Measurements from ENCODE around the gene COX7B2. TPM values are rescaled to one million over a fixed set of nuclear protein-coding genes. Genes with fewer than 3 reads are reported as not detected.

The COX7B2 gene
- total and polyA plus RNA-seq, 9 of the 15 experiments (the other 6 are each of a cell fraction or from before 2014, with no cell fraction given): 0.33 to 3.5 (median 0.67) TPM; not detected in 3

GRCh38 chr4:46819095-46819494 is 90.0 kb downstream of the COX7B2 start:
- H3K27me3 ChIP-seq (ENCODE audit: control insufficient read depth in 2 of 2, insufficient read depth in 2 of 2, low read length in 2 of 2): no peaks in the 10 kb centered on the region
- ChIA-PET POLR2A (no interaction called here), CTCF (ENCODE audit: low intra/inter-chr PET ratio) (no interaction called here)
- intact Hi-C loops (cut with micrococcal nuclease) (no loop called here), in situ Hi-C loops (cut with MboI) (no loop called here)
- BruUV-seq (replicated peaks): no TSS peak
- no peak for ATAC-seq
- H2AFZ ChIP-seq (ENCODE audit: low read depth, low read length): no peak overlapping the region
- no peaks in the 10 kb centered on the region for H3K79me2 ChIP-seq (ENCODE audit: control insufficient read depth, insufficient read depth, low read length)
- no peak for DNase-seq (ENCODE audit: extremely low read depth in 1 of 4, low spot score in 3 of 4)
- H3K9me1 ChIP-seq (ENCODE audit: control insufficient read depth, insufficient read depth, low read length): no peaks in the 10 kb centered on the region
- no peak overlapping the region for H3K4me2 ChIP-seq (ENCODE audit: insufficient read depth, low read length)
- no peak overlapping the region for H3K27ac ChIP-seq (ENCODE audit: extremely low read depth, low read depth, low read length)
- no peak overlapping the region for H3K4me3 ChIP-seq
- FAIRE-seq: no peak
- no peak overlapping the region for H3K9ac ChIP-seq (ENCODE audit: insufficient read depth in 1 of 2, low read depth in 2 of 2, low read length in 2 of 2)
- no peaks in the 10 kb centered on the region for H3K4me1 ChIP-seq (replicated peaks in 1 of 2; ENCODE audit: control insufficient read depth in 2 of 2, insufficient read depth in 2 of 2, low read length in 2 of 2)
- whole genome bisulfite sequencing (ENCODE audit: insufficient coverage, low coverage, missing lambda C conversion rate): 7% methylated on average over 3 of the region's 3 CpGs
- no peaks in the 10 kb centered on the region for H3K36me3 ChIP-seq (ENCODE audit: control insufficient read depth, insufficient read depth, low read length)
- no peaks in the 10 kb centered on the region for H4K20me1 ChIP-seq (replicated peaks; ENCODE audit: control insufficient read depth, insufficient read depth, low read length)
- H3K9me3 ChIP-seq (replicated peaks; ENCODE audit: control insufficient read depth, insufficient read depth, low read depth, low read length): no peaks in the 10 kb centered on the region
- TF ChIP-seq CTCF (IDR thresholded peaks at IDR 0.05 in 2 of 3, conservative IDR thresholded peaks at IDR 0.05 in 1 of 3; ENCODE audit: insufficient read depth in 2 of 3, low read depth in 1 of 3, low read length in 3 of 3): no peak
- TF ChIP-seq U2AF1 (optimal IDR thresholded peaks at IDR 0.05; ENCODE audit: low read depth, low read length): no peak
- no peak for TF ChIP-seq TCF15 (CRISPR knock-in tag; IDR thresholded peaks at IDR 0.05)
- no peak for TF ChIP-seq ZNF655 (CRISPR knock-in tag; IDR thresholded peaks at IDR 0.05)
- no peak for TF ChIP-seq ESRRB (CRISPR knock-in tag; IDR thresholded peaks at IDR 0.05; ENCODE audit: borderline replicate concordance)
- TF ChIP-seq ZNF3 (CRISPR knock-in tag; IDR thresholded peaks at IDR 0.05): no peak
- no peak for TF ChIP-seq VEZF1 (CRISPR knock-in tag; IDR thresholded peaks at IDR 0.05)
- TF ChIP-seq TSHZ1 (CRISPR knock-in tag; IDR thresholded peaks at IDR 0.05): no peak
- TF ChIP-seq ZFP91 (CRISPR knock-in tag; IDR thresholded peaks at IDR 0.05): no peak
- no peak for TF ChIP-seq DPF2 (IDR thresholded peaks at IDR 0.05)
- no peak for TF ChIP-seq ZFP36 (IDR thresholded peaks at IDR 0.05; ENCODE audit: low read depth, low read length, partially characterized antibody)
- no peak for TF ChIP-seq GATA2 (CRISPR knock-in tag; IDR thresholded peaks at IDR 0.05)
